Measurements from ENCODE around the gene CES4A.
"Not testable (repeated sequence)": the region's sequence is repeated elsewhere in the genome, so short reads cannot be mapped to it uniquely, and the experiment has no call there.

CES4A gene

GRCh38 chr16:66988197-66988788, at the start of gene CES4A:
CES4A (plus strand) TSS chr16:66988589; CDS start chr16:66988773, 184 bp downstream.
- no peak for DNase-seq

GRCh38 chr16:66939366-66939765, 49.0 kb upstream of the CES4A start:
- DNase-seq, result no peak

DNA sequence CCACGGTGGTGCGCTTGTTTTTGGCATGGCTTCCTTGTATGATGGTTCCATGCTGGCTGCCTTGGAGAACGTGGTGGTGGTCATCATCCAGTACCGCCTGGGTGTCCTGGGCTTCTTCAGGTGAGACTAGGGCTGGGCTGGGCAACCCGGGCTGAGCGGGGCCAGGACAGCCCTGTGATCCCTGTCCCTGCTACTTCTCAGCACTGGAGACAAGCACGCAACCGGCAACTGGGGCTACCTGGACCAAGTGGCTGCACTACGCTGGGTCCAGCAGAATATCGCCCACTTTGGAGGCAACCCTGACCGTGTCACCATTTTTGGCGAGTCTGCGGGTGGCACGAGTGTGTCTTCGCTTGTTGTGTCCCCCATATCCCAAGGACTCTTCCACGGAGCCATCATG, 48.2 kb upstream of the CES4A start:
- no peak for DNase-seq

DNA sequence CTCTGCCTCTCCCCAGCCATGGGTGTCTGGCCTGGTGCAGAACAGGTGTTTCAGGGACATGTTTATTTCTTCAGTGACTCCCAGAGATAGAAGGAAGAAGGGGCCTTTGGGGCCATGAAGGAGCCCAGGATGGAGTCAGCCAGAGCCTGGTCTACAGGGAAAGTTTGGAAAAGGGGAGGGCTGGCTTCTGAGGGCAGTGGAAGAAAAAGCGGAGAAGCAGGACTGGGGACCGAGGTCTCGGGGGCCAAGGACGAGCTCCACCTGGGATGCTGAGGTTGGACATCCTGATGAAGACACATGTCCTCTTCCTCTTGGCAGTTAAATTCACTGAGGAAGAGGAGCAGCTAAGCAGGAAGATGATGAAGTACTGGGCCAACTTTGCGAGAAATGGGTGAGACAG, 45.4 kb upstream of the CES4A start:
- DNase-seq, result no peak

- DNase-seq, result no peak
Observed at GRCh38 chr16:66943426-66944053, 44.8 kb upstream of the CES4A start.

- DNase-seq, result no peak
Observed at GRCh38 chr16:66944054-66944441, 44.3 kb upstream of the CES4A start.

GRCh38 chr16:66944971-66945370, 43.4 kb upstream of the CES4A start:
- DNase-seq, result not testable (repeated sequence)

DNA sequence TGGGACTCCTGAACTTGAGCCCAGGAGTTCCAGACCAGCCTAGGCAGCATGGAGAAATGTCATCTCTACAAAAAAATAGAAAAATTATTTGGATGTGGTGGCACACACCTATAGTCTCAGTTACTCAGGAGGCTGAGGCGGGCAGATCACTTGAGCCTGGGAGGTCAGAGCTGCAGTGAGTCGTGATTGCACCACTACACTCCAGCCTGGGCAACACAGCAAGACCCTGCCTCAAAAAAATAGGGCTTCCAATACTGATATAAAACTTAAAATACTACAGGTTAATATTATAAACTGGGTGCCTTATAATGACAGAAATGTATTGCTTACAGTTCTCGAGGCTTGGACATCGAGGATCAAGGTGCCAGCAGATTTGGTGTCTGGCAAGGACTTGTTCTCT, 42.5 kb upstream of the CES4A start:
- no peak for DNase-seq

DNA sequence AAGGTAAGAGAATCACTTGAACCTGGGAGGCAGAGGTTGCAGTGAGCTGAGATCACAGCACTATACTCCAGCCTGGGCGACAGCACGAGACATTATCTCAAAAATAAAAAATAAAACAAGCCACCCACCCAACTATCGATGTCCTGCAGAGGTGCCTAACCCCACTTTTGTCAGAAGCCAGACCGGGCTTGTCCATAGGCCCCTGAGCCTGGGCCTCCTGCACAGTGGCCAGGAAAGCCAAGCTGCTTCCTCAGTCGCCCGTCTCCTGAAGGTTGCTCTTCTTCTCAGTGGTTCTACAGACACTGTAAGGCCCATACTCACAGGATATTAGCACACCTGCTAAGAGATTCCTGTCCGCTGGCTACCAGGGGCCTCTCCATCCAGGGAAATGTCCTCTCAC, 41.8 kb upstream of the CES4A start:
- no peak for DNase-seq

DNA sequence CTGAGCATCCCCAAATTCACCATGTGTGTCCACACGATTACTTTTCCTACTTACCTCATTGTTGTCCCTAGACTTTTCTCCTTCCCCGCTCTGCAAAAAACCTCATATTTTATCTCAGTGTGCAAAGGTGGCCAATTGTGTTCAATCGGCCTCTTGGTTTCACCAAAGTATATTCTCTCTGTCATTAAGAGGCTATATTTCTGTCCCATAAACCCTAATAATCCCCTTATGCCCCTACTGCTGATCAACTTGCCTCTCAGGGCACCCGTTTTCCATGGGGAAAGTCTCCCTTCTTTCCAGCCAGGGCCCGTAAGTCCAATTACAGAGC, 41.5 kb upstream of the CES4A start:
- DNase-seq, result no peak

DNA sequence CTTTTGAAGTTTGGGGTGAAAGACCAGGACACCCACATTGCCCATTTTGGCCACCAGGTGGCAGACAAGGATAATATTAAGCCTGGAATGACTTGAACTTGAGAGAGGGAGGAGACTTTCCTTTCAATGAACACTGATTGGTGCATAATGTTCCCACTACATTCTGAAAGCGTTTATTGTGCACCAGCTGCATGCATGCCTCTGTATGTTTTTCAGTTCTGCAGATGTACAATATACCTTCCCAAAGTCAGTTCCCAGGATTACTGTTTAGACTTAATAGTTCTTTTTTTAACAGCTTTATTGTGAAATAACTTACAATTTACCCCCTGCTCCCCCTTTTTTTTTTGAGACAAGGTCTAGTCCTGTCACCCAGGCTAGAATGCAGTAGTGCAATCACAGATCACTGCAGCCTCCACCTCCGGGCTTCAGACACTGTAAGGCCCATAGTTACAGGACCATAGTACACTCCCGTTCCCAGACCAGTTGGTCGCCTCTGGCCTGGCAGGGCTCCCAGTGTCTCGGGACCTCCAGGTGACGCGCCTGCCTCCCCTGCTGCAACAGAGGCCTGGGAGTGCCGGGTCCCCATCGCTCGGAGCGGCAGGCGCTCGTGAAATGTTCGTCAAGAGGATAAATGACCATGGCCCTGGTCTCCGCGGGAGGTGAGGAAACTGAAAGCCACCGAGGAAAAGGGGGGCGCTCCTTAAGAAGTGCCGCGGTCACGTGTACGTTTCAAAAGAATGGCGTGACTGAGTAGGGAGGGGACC, 40.9 kb upstream of the CES4A start:
- DNase-seq, result peak; percentile 88

DNA sequence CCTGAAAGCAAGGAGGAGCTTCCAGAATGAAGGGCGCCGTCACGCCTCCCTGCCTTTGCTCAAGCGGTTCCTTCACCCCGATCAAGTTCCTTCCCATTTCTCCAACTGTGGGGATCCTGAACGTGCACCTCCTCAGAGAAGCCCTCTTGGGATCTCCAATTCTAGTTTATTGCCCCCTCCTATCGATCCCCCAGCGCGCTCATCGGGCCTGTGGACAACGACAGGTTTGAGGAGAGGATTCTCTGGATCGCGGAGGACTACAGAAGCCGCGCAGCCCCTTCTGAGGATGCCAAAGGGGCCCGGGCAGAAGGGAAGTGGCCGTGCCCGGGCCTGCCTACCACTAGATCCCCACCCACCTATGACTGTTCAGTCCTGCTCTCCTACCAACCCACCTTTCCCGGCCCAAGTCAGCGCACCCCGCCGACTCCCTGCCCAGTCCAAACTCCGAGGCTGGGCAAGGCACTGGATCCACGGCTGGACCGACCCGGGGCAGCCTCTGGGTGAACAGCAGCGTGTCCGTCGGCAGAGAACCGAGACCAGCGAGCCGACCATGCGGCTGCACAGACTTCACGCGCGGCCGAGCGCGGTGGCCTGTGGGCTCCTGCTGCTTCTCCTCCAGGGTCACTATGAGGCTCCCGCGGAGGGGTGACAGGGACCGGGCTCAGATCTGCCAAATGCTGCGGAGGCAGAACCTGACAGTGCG, 40.1 kb upstream of the CES4A start:
- DNase-seq, result no peak

GRCh38 chr16:66948837-66949225, 39.6 kb upstream of the CES4A start:
- DNase-seq, result no peak

GRCh38 chr16:66949472-66949871, 38.9 kb upstream of the CES4A start:
- DNase-seq, result no peak

- no peak for DNase-seq
Observed at GRCh38 chr16:66950437-66950836, 38.0 kb upstream of the CES4A start.

DNA sequence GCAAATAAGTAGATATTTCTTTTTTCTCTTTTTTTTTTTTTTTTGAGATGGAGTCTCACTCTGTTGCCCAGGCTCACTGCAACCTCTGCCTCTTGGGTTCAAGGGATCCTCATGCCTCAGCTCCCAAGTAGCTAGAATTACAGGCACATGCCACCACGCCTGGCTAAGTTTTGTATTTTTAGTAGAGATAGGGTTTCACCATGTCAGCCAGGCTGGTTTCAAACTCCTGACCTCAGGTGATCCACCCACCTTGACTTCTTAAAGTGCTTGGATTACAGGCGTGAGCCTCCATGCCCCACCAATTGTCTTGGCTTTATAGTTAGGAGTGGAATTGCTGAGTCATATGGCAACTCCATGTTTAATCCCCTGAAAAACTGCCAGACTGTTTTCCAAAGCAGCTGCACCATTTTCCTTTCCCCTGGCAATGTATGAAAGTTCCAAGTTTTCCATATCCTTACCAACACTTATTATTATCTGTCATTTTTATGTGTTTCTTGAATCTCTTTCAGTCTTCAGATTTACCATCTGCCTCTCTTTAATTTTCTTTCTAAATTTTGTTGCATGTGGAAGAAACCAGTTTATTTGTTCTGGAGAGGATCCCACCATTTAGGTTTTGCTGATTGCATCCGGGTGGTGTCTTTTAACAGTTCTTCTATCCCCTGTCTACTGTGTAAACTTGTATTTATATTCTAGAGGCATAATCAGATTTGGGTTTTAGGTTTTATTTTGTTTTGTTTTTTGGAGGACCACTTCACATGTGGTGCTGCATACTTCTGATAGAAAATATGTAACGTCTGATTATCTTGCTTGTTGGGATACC, 37.2 kb upstream of the CES4A start:
- no peak for DNase-seq

- DNase-seq, result no peak
Observed at GRCh38 chr16:66952430-66953110, 35.8 kb upstream of the CES4A start.

GRCh38 chr16:66953462-66954096, 34.8 kb upstream of the CES4A start:
- no peak for DNase-seq

- DNase-seq, result peak; percentile 80
Observed at GRCh38 chr16:66954097-66954659, 34.2 kb upstream of the CES4A start.

DNA sequence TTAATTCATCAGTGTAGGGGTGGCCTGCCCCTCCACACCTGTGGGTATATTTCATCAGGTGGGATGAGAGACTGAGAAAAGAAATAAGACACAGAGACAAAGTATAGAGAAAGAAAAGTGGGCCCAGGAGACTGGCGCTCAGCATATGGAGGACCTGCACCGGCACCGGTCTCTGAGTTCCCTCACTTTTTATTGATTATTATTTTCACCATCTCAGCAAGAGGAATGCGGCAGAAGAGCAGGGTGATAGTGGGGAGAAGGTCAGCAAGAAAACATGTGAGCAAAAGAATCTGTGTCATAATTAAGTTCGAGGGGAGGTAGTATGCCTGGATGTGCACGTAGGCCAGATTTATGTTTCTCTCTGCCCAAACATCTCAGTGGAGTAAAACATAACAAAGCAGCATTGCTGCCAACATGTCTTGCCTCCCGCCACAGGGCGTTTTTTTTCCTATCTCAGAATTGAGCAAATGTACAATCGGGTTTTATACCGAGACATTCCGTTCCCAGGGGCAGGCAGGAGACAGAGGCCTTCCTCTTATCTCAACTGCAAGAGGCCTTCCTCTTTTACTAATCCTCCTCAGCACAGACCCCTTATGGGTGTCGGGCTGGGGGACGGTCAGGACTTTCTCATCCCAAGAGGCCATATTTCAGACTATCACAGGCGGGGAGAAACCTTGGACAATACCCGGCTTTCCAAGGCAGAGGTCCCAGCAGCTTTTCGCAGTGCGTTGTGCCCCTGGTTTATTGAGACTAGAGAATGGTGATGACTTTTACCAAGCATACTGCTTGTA, 32.8 kb upstream of the CES4A start:
- not testable (repeated sequence) for DNase-seq

DNA sequence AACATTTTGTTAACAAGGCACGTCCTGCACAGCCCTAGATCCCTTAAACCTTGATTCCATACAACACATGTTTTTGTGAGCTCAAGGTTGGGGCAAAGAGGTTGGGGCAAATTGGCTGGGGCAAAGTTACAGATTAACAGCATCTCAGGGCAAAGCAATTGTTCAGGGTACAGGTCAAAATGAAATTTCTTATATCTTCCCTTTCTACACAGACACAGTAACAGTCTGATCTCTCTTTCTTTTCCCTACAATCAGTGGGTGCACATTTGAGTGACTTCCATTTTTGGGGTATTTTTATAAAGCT, 32.3 kb upstream of the CES4A start:
- DNase-seq, result not testable (repeated sequence)

Measured in CD4-positive, alpha-beta T cell treated with Interleukin-10 for 1 hour (primary cell).